HepG2 (cell line): Measurements from ENCODE around the gene CES3. TPM values are rescaled to one million over a fixed set of nuclear protein-coding genes. Genes with fewer than 3 reads are reported as not detected.

ENCODE experiments used
- ATAC-seq: fragments of 200-7000 bp; cut with Tn5 transposase; 3 replicates; pipeline ENCODE4 v1.9.1; 2020; ENCODE audit warnings: mild to moderate bottlenecking, moderate library complexity
- BruUV-seq: library from RNA; stranded (reverse); fragments of 400-500 nt; replicated peaks from 2 replicates; lab custom pipeline; 2021; lab: Mats Ljungman, UMichigan
- CTCF ChIA-PET: fragments of 300-600 bp; formaldehyde crosslinking; extraction: SDS; loops from one replicate; lab custom pipeline; 2021; ENCODE audit warnings: low total read pairs, inconsistent platforms, low intra/inter-chr PET ratio; lab: Yijun Ruan, JAX
- POLR2A ChIA-PET: fragments of 350-600 bp; sonication (Branson Sonifier 250); formaldehyde crosslinking; loops from one replicate; lab custom pipeline; 2020; ENCODE audit warnings: antibody characterized with exemption, inconsistent platforms; lab: Yijun Ruan, JAX
- DNase-seq: peaks from one replicate; pipeline ENCODE4 v3.0.0-alpha.2; 2015; ENCODE audit warnings: low spot score
- FAIRE-seq: peaks from 3 replicates; lab custom pipeline; 2011; peaks lifted over from hg19 to GRCh38; lab: Jason Lieb, UNC
- H2AFZ ChIP-seq: one replicate; pipeline ENCODE4 v1.6.1; 2011; ENCODE audit warnings: low read length, inconsistent platforms
- H3K27ac ChIP-seq: fragments of 300-600 bp; 3 replicates; pipeline ENCODE4 v1.8.0; 2011; ENCODE audit warnings: mixed run types, mild to moderate bottlenecking, mixed read lengths, low read length, inconsistent platforms; ENCODE audit not compliant: insufficient read depth; ENCODE audit errors: extremely low read length
- H3K27me3 ChIP-seq, 2 experiments: fragments of 200-600 bp in 1 of 2; 2 replicates in 1 of 2; 3 replicates in 1 of 2; pipeline versions ENCODE4 v1.6.0 to v1.8.0; 2011; ENCODE audit warnings: low read length in 2 of 2, mild to moderate bottlenecking in 2 of 2, moderate library complexity in 2 of 2, inconsistent platforms in 1 of 2; ENCODE audit not compliant: insufficient read depth in 2 of 2, control insufficient read depth in 1 of 2
- H3K36me3 ChIP-seq, 2 experiments: fragments of 200-600 bp in 1 of 2; replicated peaks in 1 of 2; 2 replicates in 1 of 2; 3 replicates in 1 of 2; pipeline versions ENCODE4 v1.5.1 to v1.8.0; 2011; ENCODE audit warnings: low read length in 2 of 2, inconsistent platforms in 1 of 2; ENCODE audit not compliant: insufficient read depth in 2 of 2, control insufficient read depth in 1 of 2
- H3K4me1 ChIP-seq: 2 replicates; pipeline ENCODE4 v1.5.1; 2012; ENCODE audit warnings: low read length, inconsistent platforms; ENCODE audit not compliant: insufficient read depth
- H3K4me2 ChIP-seq: 2 replicates; pipeline ENCODE4 v1.6.0; 2011; ENCODE audit warnings: low read depth, low read length, inconsistent platforms
- H3K4me3 ChIP-seq, 3 experiments: fragments of 200-600 bp in 1 of 3; sonication (generic), shearing (Covaris generic) in 1 of 3; replicated peaks in 1 of 3; 2 replicates each; pipeline ENCODE4 v1.5.1; 2011 to 2016; ENCODE audit warnings: low read length in 3 of 3, inconsistent platforms in 2 of 3, low read depth in 2 of 3, mild to moderate bottlenecking in 2 of 3, control low read depth in 1 of 3, mixed read lengths in 1 of 3; ENCODE audit not compliant: insufficient read depth in 1 of 3
- H3K79me2 ChIP-seq: one replicate; pipeline ENCODE4 v1.6.1; 2011; ENCODE audit warnings: low read length, inconsistent platforms; ENCODE audit not compliant: insufficient read depth
- H3K9ac ChIP-seq: 2 replicates; pipeline ENCODE4 v1.6.0; 2011; ENCODE audit warnings: mild to moderate bottlenecking, low read depth, low read length, inconsistent platforms; ENCODE audit not compliant: insufficient read depth
- H3K9me3 ChIP-seq: 2 replicates; pipeline ENCODE4 v1.5.1; 2012; ENCODE audit warnings: mild to moderate bottlenecking, low read length
- H4K20me1 ChIP-seq: 2 replicates; pipeline ENCODE4 v1.6.0; 2011; ENCODE audit warnings: inconsistent platforms, mild to moderate bottlenecking, low read length, moderate library complexity; ENCODE audit not compliant: insufficient read depth
- BCL6 ChIP-seq: IDR thresholded peaks from 2 replicates; pipeline ENCODE4 v1.6.1; 2016; ENCODE audit warnings: missing genetic modification reagents, missing compliant biosample characterization
- BRF2 ChIP-seq: sonication (generic); formaldehyde crosslinking; IDR thresholded peaks from 2 replicates; pipeline ENCODE4 v1.8.1; 2022; ENCODE audit warnings: mild to moderate bottlenecking, missing genetic modification reagents
- ETV5 ChIP-seq: IDR thresholded peaks from 2 replicates; pipeline ENCODE4 v1.6.1; 2018; ENCODE audit warnings: missing biosample characterization, missing genetic modification reagents, inconsistent platforms, borderline replicate concordance
- FOXA3 ChIP-seq: IDR thresholded peaks from 2 replicates; pipeline ENCODE4 v1.6.1; 2016; ENCODE audit warnings: missing genetic modification reagents, missing compliant biosample characterization
- FOXJ3 ChIP-seq: sonication (generic); formaldehyde crosslinking; IDR thresholded peaks from 2 replicates; pipeline ENCODE4 v1.4.0; 2020; ENCODE audit warnings: missing genetic modification reagents, mild to moderate bottlenecking, borderline replicate concordance
- GATAD2A ChIP-seq: IDR thresholded peaks from 2 replicates; pipeline ENCODE4 v1.6.1; 2016
- IKZF4 ChIP-seq: sonication (generic); formaldehyde crosslinking; IDR thresholded peaks from 2 replicates; pipeline ENCODE4 v1.5.1; 2020; ENCODE audit warnings: borderline replicate concordance, mild to moderate bottlenecking, low read depth, missing genetic modification reagents; ENCODE audit errors: not compliant biosample characterization
- KAT2B ChIP-seq: fragments of 150-350 bp; IDR thresholded peaks from 2 replicates; pipeline ENCODE4 v1.6.1; 2014; ENCODE audit warnings: low read depth, low read length, borderline replicate concordance
- KLF15 ChIP-seq: sonication (generic); formaldehyde crosslinking; IDR thresholded peaks from 2 replicates; pipeline ENCODE4 v1.8.1; 2023; ENCODE audit warnings: borderline replicate concordance, mild to moderate bottlenecking, inconsistent platforms, missing genetic modification reagents, mixed read lengths
- MIXL1 ChIP-seq: IDR thresholded peaks from 2 replicates; pipeline ENCODE4 v1.6.1; 2016
- NCOA2 ChIP-seq: sonication (generic); formaldehyde crosslinking; IDR thresholded peaks from 2 replicates; pipeline ENCODE4 v1.8.0; 2022; ENCODE audit warnings: inconsistent platforms
- ONECUT2 ChIP-seq: sonication (generic); formaldehyde crosslinking; IDR thresholded peaks from 2 replicates; pipeline ENCODE4 v1.4.0; 2020; ENCODE audit warnings: missing genetic modification reagents
- SOX13 ChIP-seq, 3 experiments: fragments of 450-650 bp in 1 of 3; sonication (generic) in 1 of 3; formaldehyde crosslinking in 1 of 3; IDR thresholded peaks in 2 of 3; conservative IDR thresholded peaks in 1 of 3; 2 replicates each; pipeline versions ENCODE4 v1.5.0 to v1.6.1; 2016 to 2020; ENCODE audit warnings: antibody characterized with exemption in 1 of 3, mild to moderate bottlenecking in 1 of 3, missing compliant biosample characterization in 1 of 3, missing genetic modification reagents in 1 of 3, moderate library complexity in 1 of 3
- WGBS: methylation state at CpG from one replicate; pipeline ENCODE4 v1.1.6; 2017; ENCODE audit warnings: low lambda C conversion rate; 5-methylcytosine and 5-hydroxymethylcytosine counted together
- in situ Hi-C: cut with HindIII; loops from 2 replicates; pipeline ENCODE4 v1.10.0; 2017; ENCODE audit warnings: low pct_unique_long_range_greater_than_20kb; ENCODE audit not compliant: extremely low pct_ligation_motif_present
- intact Hi-C: fragments of 100-400 bp; cut with micrococcal nuclease; formaldehyde crosslinking; loops from one replicate; pipeline ENCODE4 v1.10.0; 2022; ENCODE audit not compliant: unreplicated experiment
- polyA plus RNA-seq, 8 experiments: library from polyadenylated mRNA; depleted of rRNA in 3 of 8; stranded (reverse) in 7 of 8; unstranded in 1 of 8; fragments of >200 nt; fragmentation: Illumina TruSeq in 4 of 8; extraction: Trizol in 4 of 8; gene quantifications; 2 replicates each; pipeline versions ENCODE4 v1.2.1 to v1.2.3, GENCODE V29; 2011 to 2016; ENCODE audit warnings: low read depth in 4 of 8, missing spikeins in 1 of 8, mixed read lengths in 1 of 8; ENCODE audit not compliant: insufficient read depth in 1 of 8
- total RNA-seq, 5 experiments: library from RNA; depleted of rRNA; stranded (reverse); fragments of >200 nt; fragmentation: Illumina TruSeq; extraction: Trizol; gene quantifications; 2 replicates each; pipeline ENCODE4 v1.2.3, GENCODE V29; 2016; ENCODE audit warnings: low read depth in 1 of 5

The CES3 gene
- total and polyA plus RNA-seq, 2 of the 13 experiments (the other 11 are each of a cell fraction or from before 2014, with no cell fraction given) = 6.6 to 17.4 TPM

DNA sequence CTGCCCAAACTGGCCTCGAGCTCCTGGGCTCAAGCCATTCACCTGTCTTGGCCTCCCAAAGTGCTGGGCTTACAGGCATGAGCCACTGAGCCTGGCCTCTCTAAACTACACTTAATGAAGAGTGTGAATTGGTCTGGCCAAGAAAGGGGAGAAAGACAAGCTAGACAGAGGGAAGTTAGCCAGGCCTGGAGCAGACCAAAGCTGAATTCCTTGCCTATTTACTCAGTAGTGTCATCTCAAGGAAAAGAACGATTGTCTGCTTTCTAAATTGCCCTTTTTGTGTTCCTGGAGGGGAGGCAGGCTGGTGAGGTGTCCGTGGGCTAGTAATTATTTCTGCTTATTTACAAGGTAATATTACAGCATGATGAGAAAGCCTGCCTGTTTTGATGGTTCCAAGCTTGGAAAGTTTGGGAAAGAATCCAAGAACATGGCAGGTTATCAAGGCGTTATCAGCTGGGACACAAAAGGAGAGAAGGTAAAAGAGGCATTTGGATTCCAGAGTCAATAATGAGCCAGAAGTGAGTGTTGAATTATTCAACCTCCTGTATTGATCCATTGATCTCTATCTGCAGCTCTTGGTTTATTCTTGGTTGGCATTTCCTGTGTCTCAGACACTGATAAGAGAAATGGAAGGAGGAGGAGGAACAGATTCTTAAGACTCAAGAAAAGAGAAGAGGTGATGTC, 61.6 kb downstream of the CES3 start:
- peak; percentile 28 for FAIRE-seq
- H3K4me2 ChIP-seq = 0 out of 2 replicates have a peak overlapping the region, but pooled peaks have one; percentile 3
- no peak for ATAC-seq
- no peak overlapping the region for H3K27ac ChIP-seq
- peaks cover 0 to 1% of the 10 kb centered on the region in 2 experiments; a peak in 1 of 5 replicates for H3K27me3 ChIP-seq
- H3K4me1 ChIP-seq = peaks cover 67% of the 10 kb centered on the region
- TF ChIP-seq KAT2B = peak; percentile 71; the same call in 1 of the 2 replicates
- TF ChIP-seq BRF2 = no peak
- TF ChIP-seq IKZF4 (CRISPR knock-in tag) = no peak
- peak; percentile 80 for TF ChIP-seq ONECUT2 (CRISPR knock-in tag)
- peak; percentile 21; the same call in 1 of the 2 replicates for TF ChIP-seq FOXA3 (CRISPR knock-in tag)
- TF ChIP-seq GATAD2A (CRISPR knock-in tag) = peak; percentile 35; the same call in 1 of the 2 replicates
- TF ChIP-seq ETV5 (CRISPR knock-in tag) = peak; percentile 23; the same call in 1 of the 2 replicates
- 0 out of 2 replicates have a peak, but pooled peaks have one; percentile 22 for TF ChIP-seq MIXL1 (CRISPR knock-in tag)
- TF ChIP-seq NCOA2 (CRISPR knock-in tag) = 0 out of 2 replicates have a peak, but pooled peaks have one; percentile 14
- 0 out of 2 replicates have a peak, but pooled peaks have one; percentile 14 for TF ChIP-seq FOXJ3 (CRISPR knock-in tag)
- no peak for TF ChIP-seq SOX13 (IDR thresholded peaks at IDR 0.05)
- peak in 1 of 2 experiments; percentile 32; a peak in 1 of 4 replicates for TF ChIP-seq SOX13 (CRISPR knock-in tag; conservative IDR thresholded peaks at IDR 0.05 in 1 of 2, IDR thresholded peaks at IDR 0.05 in 1 of 2)
- TF ChIP-seq BCL6 (CRISPR knock-in tag) = 0 out of 2 replicates have a peak, but pooled peaks have one; percentile 17
- no peak for TF ChIP-seq KLF15
- in situ Hi-C loops (no loop called here), intact Hi-C loops (loop anchor here (10.0 kb wide), 1 partner anchor 1062 kb away; the partner anchor contains the start of gene NFATC3)
- ChIA-PET POLR2A (interaction anchor here (0.6 to 0.7 kb wide), 2 partner anchors 107 to 292 kb away, joined by 4 to 6 read pairs; no protein-coding TSS in a partner anchor), CTCF (no interaction called here)
- no peaks in the 10 kb centered on the region for H3K9me3 ChIP-seq
- no peak for DNase-seq
- 16% methylated on average over 4 of the region's 4 CpGs for WGBS
- no peak overlapping the region for H3K4me3 ChIP-seq
- H4K20me1 ChIP-seq = no peaks in the 10 kb centered on the region
- no peaks in the 10 kb centered on the region for H3K79me2 ChIP-seq
- H3K36me3 ChIP-seq = no peaks in the 10 kb centered on the region
- no peak overlapping the region for H3K9ac ChIP-seq
- BruUV-seq = no TSS peak
- peak overlapping the region; percentile 1 for H2AFZ ChIP-seq
